ENCODE measurements around the gene KRTAP10-4. TPM values are rescaled to one million over a fixed set of nuclear protein-coding genes. Genes with fewer than 3 reads are reported as not detected.

The KRTAP10-4 gene
- total and polyA plus RNA-seq, 2 of the 4 experiments (the other 2 are of a cell fraction): not detected

GRCh38 chr21:44564099-44564498 lies 9.4 kb upstream of the KRTAP10-4 start:
- H2AK9ac ChIP-seq (replicated peaks; ENCODE audit: low read depth, low read length, poor library complexity): no peak overlapping the region
- TF ChIP-seq SMC3 (IDR thresholded peaks at IDR 0.05; ENCODE audit: low read depth, low read length) (no peak), CEBPB (IDR thresholded peaks at IDR 0.05; ENCODE audit: low read depth, low read length) (no peak), RCOR1 (IDR thresholded peaks at IDR 0.05; ENCODE audit: insufficient replicate concordance, low read length) (no peak), MAZ (IDR thresholded peaks at IDR 0.05; ENCODE audit: borderline replicate concordance, low read depth, low read length) (no peak)
- in situ Hi-C loops (cut with MboI; ENCODE audit: low sequenced_read_pairs) (no loop called here), intact Hi-C loops (cut with micrococcal nuclease) (no loop called here), dilution Hi-C loops (cut with HindIII; ENCODE audit: low sequenced_read_pairs, unreplicated experiment) (no loop called here)
- no peak overlapping the region for H4K91ac ChIP-seq (ENCODE audit: insufficient read depth, low read depth, low read length)
- no peak overlapping the region for H3K9ac ChIP-seq (ENCODE audit: low read depth, low read length)
- no peaks in the 10 kb centered on the region for H3K4me1 ChIP-seq (ENCODE audit: control insufficient read depth, insufficient read depth, low read length)
- ChIA-PET CTCF (no interaction called here), POLR2A (ENCODE audit: unreplicated experiment) (no interaction called here)
- H3K36me3 ChIP-seq (ENCODE audit: control insufficient read depth, insufficient read depth, low read length): no peaks in the 10 kb centered on the region
- H2AFZ ChIP-seq (replicated peaks; ENCODE audit: low read length, poor library complexity): no peak overlapping the region
- H3K4ac ChIP-seq (ENCODE audit: low read depth, low read length): no peak overlapping the region
- no peaks in the 10 kb centered on the region for H3K9me1 ChIP-seq (ENCODE audit: insufficient read depth, low read length)
- no peak overlapping the region for H2BK120ac ChIP-seq (ENCODE audit: low read depth, low read length)
- no peak overlapping the region for H2BK20ac ChIP-seq (ENCODE audit: low read depth, low read length)
- no peak overlapping the region for H3K27ac ChIP-seq (ENCODE audit: insufficient read depth, low read length)
- H2BK15ac ChIP-seq (ENCODE audit: low read depth, low read length): no peak overlapping the region
- H3K9me3 ChIP-seq (ENCODE audit: control insufficient read depth, insufficient read depth, low read length): no peaks in the 10 kb centered on the region
- no peak overlapping the region for H3K18ac ChIP-seq (ENCODE audit: low read depth, low read length)
- no peak overlapping the region for H3K23ac ChIP-seq (ENCODE audit: low read depth, low read length)
- H3K56ac ChIP-seq (ENCODE audit: extremely low read depth, insufficient read depth, low read length): no peak overlapping the region
- no peak overlapping the region for H2AK5ac ChIP-seq (ENCODE audit: low read depth, low read length)
- H3K27me3 ChIP-seq (ENCODE audit: control insufficient read depth, insufficient read depth, low read length): no peaks in the 10 kb centered on the region; the same call in 1 of the 2 replicates
- no peak for DNase-seq
- no CpG with 5 or more reads among the region's 1 CpG for WGBS, 2 experiments (ENCODE audit: extremely low coverage in 2 of 2, insufficient read length in 1 of 2)
- no peak overlapping the region for H3K4me3 ChIP-seq (ENCODE audit: insufficient read depth, low read depth, low read length)
- no peaks in the 10 kb centered on the region for H3K79me1 ChIP-seq (ENCODE audit: low read depth in 1 of 2, low read length in 2 of 2)
- H3K4me2 ChIP-seq (ENCODE audit: low read depth, low read length): no peak overlapping the region
- no peaks in the 10 kb centered on the region for H4K20me1 ChIP-seq (ENCODE audit: insufficient read depth, low read length)
- H3K14ac ChIP-seq (replicated peaks; ENCODE audit: low read depth, low read length): no peak overlapping the region
- no peak overlapping the region for H4K5ac ChIP-seq (ENCODE audit: low read depth, low read length)
- no peak overlapping the region for H2BK5ac ChIP-seq (ENCODE audit: low read depth, low read length, poor library complexity, severe bottlenecking)
- ATAC-seq (ENCODE audit: low read depth): no peak
- BruUV-seq (replicated peaks): no TSS peak
- H4K8ac ChIP-seq (ENCODE audit: low read depth in 2 of 2, low read length in 2 of 2): no peak overlapping the region

Measured in IMR-90 (cell line).